ENCODE measurements around the gene SFTPA1.
"Not testable (repeated sequence)": the region's sequence is repeated elsewhere in the genome, so short reads cannot be mapped to it uniquely, and the experiment has no call there.

GRCh38 chr10:79652695-79653094 lies 42.0 kb downstream of the SFTPA1 start:
- TF ChIP-seq CTCF (IDR thresholded peaks at IDR 0.05); SIN3A (IDR thresholded peaks at IDR 0.05; ENCODE audit: borderline replicate concordance, low read depth, low read length); FOSL2 (IDR thresholded peaks at IDR 0.05; ENCODE audit: borderline replicate concordance, low read depth); FOXM1 (IDR thresholded peaks at IDR 0.05; ENCODE audit: low read depth); EP300 (IDR thresholded peaks at IDR 0.05; ENCODE audit: borderline replicate concordance in 1 of 2, low read depth in 1 of 2, low read length in 1 of 2); RCOR1 (IDR thresholded peaks at IDR 0.05; ENCODE audit: low read length); EZH2phosphoT487 (IDR thresholded peaks at IDR 0.05; ENCODE audit: borderline replicate concordance, low read depth); MAX (IDR thresholded peaks at IDR 0.05; ENCODE audit: low read depth); TEAD4 (IDR thresholded peaks at IDR 0.05; ENCODE audit: borderline replicate concordance, insufficient read depth); SMC3 (IDR thresholded peaks at IDR 0.05; ENCODE audit: low read depth, low read length): not testable (repeated sequence)
- TF ChIP-seq, protein P1, sequence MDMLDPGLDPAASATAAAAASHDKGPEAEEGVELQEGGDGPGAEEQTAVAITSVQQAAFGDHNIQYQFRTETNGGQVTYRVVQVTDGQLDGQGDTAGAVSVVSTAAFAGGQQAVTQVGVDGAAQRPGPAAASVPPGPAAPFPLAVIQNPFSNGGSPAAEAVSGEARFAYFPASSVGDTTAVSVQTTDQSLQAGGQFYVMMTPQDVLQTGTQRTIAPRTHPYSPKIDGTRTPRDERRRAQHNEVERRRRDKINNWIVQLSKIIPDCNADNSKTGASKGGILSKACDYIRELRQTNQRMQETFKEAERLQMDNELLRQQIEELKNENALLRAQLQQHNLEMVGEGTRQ (IDR thresholded peaks at IDR 0.05; ENCODE audit: borderline replicate concordance, low read depth, low read length) = not testable (repeated sequence)
- TF ChIP-seq, protein P2, sequence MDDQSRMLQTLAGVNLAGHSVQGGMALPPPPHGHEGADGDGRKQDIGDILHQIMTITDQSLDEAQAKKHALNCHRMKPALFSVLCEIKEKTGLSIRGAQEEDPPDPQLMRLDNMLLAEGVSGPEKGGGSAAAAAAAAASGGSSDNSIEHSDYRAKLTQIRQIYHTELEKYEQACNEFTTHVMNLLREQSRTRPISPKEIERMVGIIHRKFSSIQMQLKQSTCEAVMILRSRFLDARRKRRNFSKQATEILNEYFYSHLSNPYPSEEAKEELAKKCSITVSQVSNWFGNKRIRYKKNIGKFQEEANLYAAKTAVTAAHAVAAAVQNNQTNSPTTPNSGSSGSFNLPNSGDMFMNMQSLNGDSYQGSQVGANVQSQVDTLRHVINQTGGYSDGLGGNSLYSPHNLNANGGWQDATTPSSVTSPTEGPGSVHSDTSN (IDR thresholded peaks at IDR 0.05) = not testable (repeated sequence)
- TF ChIP-seq, protein P3, sequence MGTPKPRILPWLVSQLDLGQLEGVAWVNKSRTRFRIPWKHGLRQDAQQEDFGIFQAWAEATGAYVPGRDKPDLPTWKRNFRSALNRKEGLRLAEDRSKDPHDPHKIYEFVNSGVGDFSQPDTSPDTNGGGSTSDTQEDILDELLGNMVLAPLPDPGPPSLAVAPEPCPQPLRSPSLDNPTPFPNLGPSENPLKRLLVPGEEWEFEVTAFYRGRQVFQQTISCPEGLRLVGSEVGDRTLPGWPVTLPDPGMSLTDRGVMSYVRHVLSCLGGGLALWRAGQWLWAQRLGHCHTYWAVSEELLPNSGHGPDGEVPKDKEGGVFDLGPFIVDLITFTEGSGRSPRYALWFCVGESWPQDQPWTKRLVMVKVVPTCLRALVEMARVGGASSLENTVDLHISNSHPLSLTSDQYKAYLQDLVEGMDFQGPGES (IDR thresholded peaks at IDR 0.05; ENCODE audit: low read depth, low read length) = not testable (repeated sequence)

Measured in SK-N-SH (cell line).